Heart right ventricle (tissue), 16 donors: Measurements from ENCODE around the gene ECSIT. TPM values are rescaled to one million over a fixed set of nuclear protein-coding genes. Genes with fewer than 3 reads are reported as not detected.

Experiments
- ATAC-seq, 8 donors: fragments of 200-7000 bp; cut with Tn5 transposase; one replicate each; pipeline ENCODE4 v1.9.1; 2020; ENCODE audit warnings: mild to moderate bottlenecking in 8 of 8, moderate library complexity in 8 of 8, moderate number of reproducible peaks in 1 of 8
- DNase-seq, 2 donors: peaks; one replicate each; pipeline ENCODE4 v3.0.0-alpha.2; 2020
- H3K27ac ChIP-seq, 10 donors: fragments of 200-600 bp; sonication (generic) in 2 of 10; one replicate each; pipeline versions ENCODE4 v1.5.0 to v1.8.0; 2020 to 2022; ENCODE audit warnings: mild to moderate bottlenecking in 3 of 10
- H3K27me3 ChIP-seq, 7 donors: fragments of 200-600 bp; one replicate each; pipeline ENCODE4 v1.8.0; 2021 to 2022; ENCODE audit warnings: mild to moderate bottlenecking in 2 of 7
- H3K36me3 ChIP-seq, 9 donors: fragments of 200-600 bp; sonication (generic) in 1 of 9; one replicate each; pipeline versions ENCODE4 v1.5.0 to v1.8.0; 2020 to 2022; ENCODE audit warnings: mild to moderate bottlenecking in 2 of 9
- H3K4me1 ChIP-seq, 9 donors: fragments of 200-600 bp; sonication (generic) in 1 of 9; one replicate each; pipeline versions ENCODE4 v1.5.0 to v1.8.0; 2020 to 2022; ENCODE audit warnings: mild to moderate bottlenecking in 4 of 9
- H3K4me3 ChIP-seq, 10 donors: fragments of 200-600 bp; sonication (generic) in 2 of 10; one replicate each; pipeline versions ENCODE4 v1.5.0 to v1.8.0; 2020 to 2022; ENCODE audit warnings: mild to moderate bottlenecking in 7 of 10, moderate library complexity in 2 of 10
- H3K9me3 ChIP-seq, 11 donors: fragments of 200-600 bp in 10 of 11; sonication (generic) in 2 of 11; one replicate each; pipeline versions ENCODE4 v1.5.0 to v1.8.0; 2013 to 2022; ENCODE audit warnings: mild to moderate bottlenecking in 2 of 11, control low read depth in 1 of 11, moderate library complexity in 1 of 11
- WGBS, 2 donors: extraction: QIAGEN DNeasy Blood & Tissue Kit; methylation state at CpG; one replicate each; pipeline ENCODE4 v1.1.7; 2013; ENCODE audit warnings: inconsistent platforms in 1 of 2; 5-methylcytosine and 5-hydroxymethylcytosine counted together
- intact Hi-C, 10 donors: fragments of 100-400 bp; cut with DNase I; formaldehyde crosslinking; loops; one replicate each; pipeline versions ENCODE4 v1.11.1 to v1.14.2; 2022
- polyA plus RNA-seq, 2 donors: library from polyadenylated mRNA; stranded (reverse); fragments of 200-250 nt; gene quantifications; one replicate each; pipeline ENCODE4 v1.2.3, GENCODE V29; 2013
- total RNA-seq, 10 donors: library from RNA; stranded (reverse); fragmentation: NEBNext Ultra II Directional in 3 of 10; extraction: Animal tissue kit (Norgen Biotek cat#: 25700) in 3 of 10; gene quantifications; one replicate each; pipeline versions ENCODE4 v1.2.1 to v1.2.4, GENCODE V29; 2021 to 2023
- TF ChIP-seq, protein P1 (sequence below), 9 donors: fragments of 200-600 bp; sonication (generic) in 2 of 9; IDR thresholded peaks; one replicate each; pipeline versions ENCODE4 v1.5.0 to v1.8.0; 2021 to 2022; ENCODE audit warnings: antibody characterized with exemption in 9 of 9, mild to moderate bottlenecking in 5 of 9, moderate library complexity in 1 of 9
- donor health status: Arrhythmogenic right ventricular cardiomyopathy.
- donor health status: ischemic (EF 13 %, LVEDD 7.1; RV severe dilation, severe dysfunction).
- donor health status: healthy with polysubstance abuse.
- donor health status: DM: no; HTN: yes; CAD: no.
- donor health status: DM: no; HTN: no; CAD: no.
- donor health status: ischemic (EF 25% LVEDD 6.9; RV normal size, moderate dysfunction).
- donor health status: ischemic (EF 25% LVEDD 5.7; RV mildly dilated, moderate dysfunction).
- donor health status: healthy.
- donor health status: DM: yes; HTN: yes; CAD: no.
- donor health status: Ischemic cardiomyopathy.
- donor health status: ischemic (EF 35%, LVEDD 5.7; RV mildly dilated, moderate dysfunction).
- donor health status: nonischemic (EF 11% LVEDD 7.7; RV severe dilation, severe dysfunction).
- donor health status: DM: yes; HTN: yes; CAD: no.
- donor health status: PGD.
- donor health status: ischemic (EF 29% LVEDD 5.4; RV normal size, mild dysfunction).
- donor health status: nonischemic (EF 23%, LVEDD 6.1; RV moderate dilation, normal function).

The ECSIT gene
- total and polyA plus RNA-seq, 12 donors, result 86.8 to 226 (median 139) TPM

DNA sequence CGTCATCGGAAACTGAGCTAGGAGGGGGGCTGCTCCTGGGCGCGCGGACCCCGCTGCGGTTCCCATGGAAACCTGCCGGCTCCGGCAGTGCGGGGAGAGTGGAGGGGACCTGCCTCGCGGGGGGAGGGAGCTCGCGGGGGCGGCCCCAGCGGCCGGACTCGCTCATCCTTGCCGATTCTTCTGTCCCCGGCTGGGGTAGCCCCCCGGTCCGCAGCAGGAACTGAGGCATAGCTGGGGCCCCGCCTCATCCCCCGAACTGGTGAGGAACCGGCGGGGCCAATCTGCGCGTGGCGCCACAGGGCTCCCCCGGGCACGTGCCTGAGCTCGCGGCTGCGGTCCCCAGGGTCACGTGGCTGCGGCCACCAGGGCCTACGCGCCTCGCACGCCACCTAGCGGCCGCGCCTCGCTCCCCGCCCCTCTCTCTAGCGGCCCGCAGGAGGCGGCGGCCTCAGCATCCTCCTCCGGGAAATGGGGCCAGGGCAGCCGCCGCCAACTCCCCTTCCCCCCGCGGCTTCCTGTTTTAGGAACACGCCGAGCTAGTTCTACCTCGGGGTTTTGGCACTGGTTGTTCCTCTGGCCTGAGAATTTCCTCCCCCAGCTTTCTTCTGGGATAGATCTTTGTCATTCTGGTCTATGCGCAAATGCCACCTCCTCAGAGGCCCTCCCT lies 46.4 kb downstream of the ECSIT start:
- Histone ChIP-seq H3K4me3 (peak overlapping the region; percentile 6 to 50 (median 40)), H3K9me3 (no peaks in the 10 kb centered on the region), H3K27me3 (peaks cover 5 to 63% (median 52%) of the 10 kb centered on the region in 7 donors), H3K36me3 (peaks cover 0 to 26% (median 4%) of the 10 kb centered on the region in 9 donors), H3K27ac (peak overlapping the region in 1 of 10 donors; percentile 14), H3K4me1 (peaks cover 10 to 46% (median 35%) of the 10 kb centered on the region in 9 donors)
- peak; percentile 72 to 87 for DNase-seq
- ATAC-seq, result peak; percentile 87 to 95 (median 91)
- intact Hi-C loops, result loop anchor here in 8 of 10 donors (1.0 to 10.0 kb wide), 6 partner anchors 23 to 195 kb away; partner anchors contain the start of genes TSPAN16 (in 3 of the 8), EPOR (in 1 of the 8), ODAD3 (in 1 of the 8) and PRKCSH (in 1 of the 8)
- TF ChIP-seq, protein P1, sequence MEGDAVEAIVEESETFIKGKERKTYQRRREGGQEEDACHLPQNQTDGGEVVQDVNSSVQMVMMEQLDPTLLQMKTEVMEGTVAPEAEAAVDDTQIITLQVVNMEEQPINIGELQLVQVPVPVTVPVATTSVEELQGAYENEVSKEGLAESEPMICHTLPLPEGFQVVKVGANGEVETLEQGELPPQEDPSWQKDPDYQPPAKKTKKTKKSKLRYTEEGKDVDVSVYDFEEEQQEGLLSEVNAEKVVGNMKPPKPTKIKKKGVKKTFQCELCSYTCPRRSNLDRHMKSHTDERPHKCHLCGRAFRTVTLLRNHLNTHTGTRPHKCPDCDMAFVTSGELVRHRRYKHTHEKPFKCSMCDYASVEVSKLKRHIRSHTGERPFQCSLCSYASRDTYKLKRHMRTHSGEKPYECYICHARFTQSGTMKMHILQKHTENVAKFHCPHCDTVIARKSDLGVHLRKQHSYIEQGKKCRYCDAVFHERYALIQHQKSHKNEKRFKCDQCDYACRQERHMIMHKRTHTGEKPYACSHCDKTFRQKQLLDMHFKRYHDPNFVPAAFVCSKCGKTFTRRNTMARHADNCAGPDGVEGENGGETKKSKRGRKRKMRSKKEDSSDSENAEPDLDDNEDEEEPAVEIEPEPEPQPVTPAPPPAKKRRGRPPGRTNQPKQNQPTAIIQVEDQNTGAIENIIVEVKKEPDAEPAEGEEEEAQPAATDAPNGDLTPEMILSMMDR (IDR thresholded peaks at IDR 0.05), result peak; percentile 81 to 97 (median 93)
- WGBS, 2 donors, result 2% methylated on average over 52 to 58 of the region's 58 CpGs

DNA sequence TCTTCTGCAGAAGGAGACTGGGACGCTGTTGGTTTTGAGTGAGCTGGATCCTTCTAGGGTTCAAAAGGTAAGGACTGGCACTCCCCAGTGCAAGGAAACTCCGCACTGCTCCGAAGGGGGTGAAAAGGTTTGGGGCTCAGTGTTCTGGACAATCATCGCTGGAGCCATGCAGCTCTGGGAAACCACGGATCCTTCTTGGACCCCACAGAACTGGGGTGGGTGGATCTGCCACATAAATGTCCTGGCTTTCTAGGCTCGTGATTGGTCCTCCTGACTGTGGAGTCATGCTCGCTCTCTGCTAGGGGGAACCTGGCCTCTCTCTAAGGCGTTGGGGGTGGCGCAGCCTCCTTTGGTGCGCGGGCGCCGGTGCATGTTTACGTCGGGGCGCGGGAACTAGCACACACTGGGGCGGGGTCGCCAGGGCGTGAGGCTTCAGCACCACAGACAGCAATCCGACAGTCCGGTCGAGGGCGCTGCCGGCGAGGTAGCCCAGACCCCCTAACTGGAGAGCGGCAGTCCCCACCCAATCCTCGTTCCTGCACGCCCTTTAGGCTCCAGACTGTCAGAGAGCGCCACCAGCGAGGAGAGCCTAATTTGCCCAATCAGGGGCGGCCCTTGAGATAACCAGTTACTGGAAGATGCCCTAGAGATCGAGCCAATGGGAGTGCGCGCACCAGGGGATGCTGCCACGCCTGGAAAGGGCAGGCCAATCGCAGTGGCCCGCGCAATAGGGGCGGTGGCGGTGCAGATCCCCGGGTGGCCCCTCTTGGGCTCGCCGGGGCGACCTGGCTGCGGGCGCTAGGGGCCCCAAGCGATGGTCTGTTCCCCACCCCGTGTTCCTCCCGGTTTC lies 47.2 kb downstream of the ECSIT start:
- intact Hi-C loops, result loop anchor here in 8 of 10 donors (1.0 to 10.0 kb wide), 6 partner anchors 24 to 194 kb away; partner anchors contain the start of genes TSPAN16 (in 3 of the 8), EPOR (in 1 of the 8), ODAD3 (in 1 of the 8) and PRKCSH (in 1 of the 8)
- WGBS, 2 donors, result 4 to 5% methylated on average over 50 of the region's 50 CpGs
- H3K4me1 ChIP-seq, result peaks cover 10 to 46% (median 35%) of the 10 kb centered on the region in 9 donors
- TF ChIP-seq, protein P1 (IDR thresholded peaks at IDR 0.05), result peak in 1 of 9 donors; percentile 9
- peaks cover 5 to 63% (median 52%) of the 10 kb centered on the region in 7 donors for H3K27me3 ChIP-seq
- peak overlapping the region; percentile 6 to 50 (median 40) for H3K4me3 ChIP-seq
- ATAC-seq, result peak; percentile 63 to 87 (median 78)
- peak overlapping the region in 1 of 10 donors; percentile 14 for H3K27ac ChIP-seq
- peaks cover 0 to 18% (median 4%) of the 10 kb centered on the region in 9 donors for H3K36me3 ChIP-seq
- DNase-seq, result peak; percentile 54 to 70
- H3K9me3 ChIP-seq, result no peaks in the 10 kb centered on the region

DNA sequence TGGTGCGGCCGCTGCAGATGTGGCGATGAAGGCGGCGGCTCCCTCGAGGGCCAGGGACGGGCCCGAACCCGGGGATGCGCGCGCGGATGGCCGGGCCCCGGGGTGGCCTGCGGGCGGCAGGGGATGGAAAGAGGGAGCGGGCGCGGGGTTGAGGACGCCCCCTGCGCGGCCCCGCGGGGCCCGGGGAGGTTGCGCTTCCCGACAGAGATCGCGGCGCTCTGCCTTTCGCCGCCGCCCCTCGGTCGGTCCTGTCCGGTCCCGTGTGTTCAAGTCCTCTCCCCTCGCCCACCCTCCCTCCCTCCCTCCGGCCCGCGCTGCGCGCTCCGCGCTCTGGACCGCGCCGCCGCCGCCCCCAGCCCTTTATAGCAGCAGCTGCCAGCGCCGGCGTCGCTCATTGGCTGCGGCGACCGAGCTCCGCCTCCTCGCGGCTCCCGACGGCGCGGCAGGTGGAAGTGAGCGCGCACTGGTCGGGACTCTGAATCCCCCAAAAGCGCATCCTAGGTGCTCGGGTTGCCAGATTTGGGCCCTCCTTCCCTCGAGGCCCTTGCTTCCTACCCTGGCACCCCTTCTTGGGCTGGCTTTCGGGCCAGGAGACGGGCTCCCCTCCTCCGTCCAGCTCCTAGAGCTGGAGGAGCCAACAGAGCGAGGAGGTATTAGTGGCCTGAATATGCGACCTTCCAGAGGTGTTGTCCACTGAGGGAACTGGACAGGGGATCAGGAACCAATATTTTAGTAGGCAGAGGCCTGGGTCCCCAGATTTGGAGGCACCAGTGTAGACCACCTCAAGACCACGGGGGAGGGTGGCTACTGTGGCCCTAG lies 48.0 kb downstream of the ECSIT start, which contains the start of gene ELAVL3:
Gene ELAVL3 (minus strand): TSS at position 332 of the 819 bp plus-strand sequence. CDS start 438 bp downstream, outside the sequence.
- TF ChIP-seq, protein P1 (IDR thresholded peaks at IDR 0.05), result no peak
- DNase-seq (no peak), ATAC-seq (no peak)
- H3K4me1 ChIP-seq, result peaks cover 10 to 46% (median 35%) of the 10 kb centered on the region in 9 donors
- no peak within 1 kb of the TSS for H3K27ac ChIP-seq
- H3K4me3 ChIP-seq, result peak within 1 kb of the TSS in 9 of 10 donors; percentile 9 to 50 (median 37)
- H3K27me3 ChIP-seq, result peaks cover 5 to 63% (median 52%) of the 10 kb centered on the region in 7 donors
- intact Hi-C loops, result loop anchor here in 7 of 10 donors (5.0 to 10.0 kb wide), 4 partner anchors 99 to 194 kb away; partner anchors contain the start of genes TSPAN16 (in 3 of the 7) and EPOR (in 1 of the 7)
- peaks cover 0 to 12% (median 3%) of the 10 kb centered on the region in 9 donors for H3K36me3 ChIP-seq
- H3K9me3 ChIP-seq, result no peaks in the 10 kb centered on the region
- 12 to 15% methylated on average over 35 to 75 of the region's 77 CpGs for WGBS, 2 donors
